NB4 (cell line): Measurements from ENCODE around the gene KCNIP4.

Experiments
- CTCF ChIP-seq: IDR thresholded peaks from one replicate; pipeline ENCODE4 v1.5.1; 2012; ENCODE audit warnings: low read depth, low read length
- MAX ChIP-seq: IDR thresholded peaks from 2 replicates; pipeline ENCODE4 v1.6.1; 2011; ENCODE audit warnings: low read depth, low read length
- MYC ChIP-seq: IDR thresholded peaks from 2 replicates; pipeline ENCODE4 v1.6.1; 2011; ENCODE audit warnings: low read depth, low read length
- POLR2A ChIP-seq: IDR thresholded peaks from 2 replicates; pipeline ENCODE4 v1.6.1; 2011; ENCODE audit warnings: mild to moderate bottlenecking; ENCODE audit not compliant: insufficient read length; ENCODE audit errors: extremely low read depth

DNA sequence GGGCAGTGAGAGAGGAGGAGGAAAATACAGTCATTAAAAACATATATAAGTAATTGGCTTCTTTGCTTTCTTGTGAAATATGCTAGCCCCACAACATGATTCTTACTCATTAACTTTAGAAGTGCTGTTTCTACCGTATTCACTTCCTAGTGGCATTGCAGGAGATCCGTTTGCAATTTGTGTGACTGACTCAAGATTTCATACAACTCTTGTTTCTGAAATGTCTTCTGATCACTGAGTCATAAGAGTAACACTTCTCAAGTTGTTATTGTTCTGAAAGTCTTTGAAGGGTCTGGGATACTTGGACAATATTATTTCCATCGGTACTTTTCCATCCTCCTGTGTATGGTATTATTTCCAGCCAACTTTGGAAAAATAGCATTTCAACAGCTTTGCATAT is 937.5 kb downstream of the KCNIP4 start:
- no peak for TF ChIP-seq CTCF
- TF ChIP-seq POLR2A: no peak
- no peak for TF ChIP-seq MAX
- TF ChIP-seq MYC: no peak
